ENCODE data around the gene BMAL2. TPM values are rescaled to one million over a fixed set of nuclear protein-coding genes. Genes with fewer than 3 reads are reported as not detected.

The BMAL2 gene
- total RNA-seq, 1 experiment from 2014 or later = 23.1 TPM

DNA sequence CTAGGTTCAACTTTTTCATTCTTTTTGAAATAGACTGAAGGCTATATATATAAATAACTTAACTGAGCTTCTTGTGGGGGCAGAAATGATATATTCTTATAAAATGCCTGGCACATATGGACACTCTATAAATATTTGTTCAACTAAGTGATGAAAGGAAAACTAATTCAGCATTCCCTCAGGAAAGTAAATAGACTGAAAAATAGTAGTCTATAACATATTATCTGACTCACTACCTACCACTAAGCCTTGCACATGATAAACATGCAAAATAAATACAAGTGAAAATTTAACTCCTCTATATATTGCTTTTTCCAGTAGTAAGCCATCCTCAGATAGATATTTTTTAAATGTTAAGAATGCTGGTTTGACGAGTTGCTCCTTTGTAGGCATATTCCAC is 15.7 kb upstream of the BMAL2 start:
- Mint-ChIP-seq H3K4me3 (no peak overlapping the region), H3K4me1 (peaks cover 10% of the 10 kb centered on the region in 2 experiments), H3K27ac (no peak overlapping the region), H3K27me3 (ENCODE audit: low read depth) (no peaks in the 10 kb centered on the region), H3K9me3 (no peaks in the 10 kb centered on the region), H3K36me3 (ENCODE audit: insufficient read depth in 1 of 3, low read depth in 3 of 3) (peaks cover 9 to 47% (median 37%) of the 10 kb centered on the region in 3 experiments)
- WGBS (ENCODE audit: extremely low coverage, insufficient read length, low lambda C conversion rate) = no CpG with 5 or more reads among the region's 1 CpG
- no peak overlapping the region for H3K23ac ChIP-seq (ENCODE audit: insufficient read length, low read depth, low read length)
- H2BK20ac ChIP-seq (ENCODE audit: low read depth, low read length, poor library complexity, severe bottlenecking) = no peak overlapping the region
- H2BK12ac ChIP-seq (ENCODE audit: insufficient read length, low read depth, low read length) = no peak overlapping the region
- TF ChIP-seq, protein P1, sequence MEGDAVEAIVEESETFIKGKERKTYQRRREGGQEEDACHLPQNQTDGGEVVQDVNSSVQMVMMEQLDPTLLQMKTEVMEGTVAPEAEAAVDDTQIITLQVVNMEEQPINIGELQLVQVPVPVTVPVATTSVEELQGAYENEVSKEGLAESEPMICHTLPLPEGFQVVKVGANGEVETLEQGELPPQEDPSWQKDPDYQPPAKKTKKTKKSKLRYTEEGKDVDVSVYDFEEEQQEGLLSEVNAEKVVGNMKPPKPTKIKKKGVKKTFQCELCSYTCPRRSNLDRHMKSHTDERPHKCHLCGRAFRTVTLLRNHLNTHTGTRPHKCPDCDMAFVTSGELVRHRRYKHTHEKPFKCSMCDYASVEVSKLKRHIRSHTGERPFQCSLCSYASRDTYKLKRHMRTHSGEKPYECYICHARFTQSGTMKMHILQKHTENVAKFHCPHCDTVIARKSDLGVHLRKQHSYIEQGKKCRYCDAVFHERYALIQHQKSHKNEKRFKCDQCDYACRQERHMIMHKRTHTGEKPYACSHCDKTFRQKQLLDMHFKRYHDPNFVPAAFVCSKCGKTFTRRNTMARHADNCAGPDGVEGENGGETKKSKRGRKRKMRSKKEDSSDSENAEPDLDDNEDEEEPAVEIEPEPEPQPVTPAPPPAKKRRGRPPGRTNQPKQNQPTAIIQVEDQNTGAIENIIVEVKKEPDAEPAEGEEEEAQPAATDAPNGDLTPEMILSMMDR (conservative IDR thresholded peaks at IDR 0.05) = no peak
- H2BK5ac ChIP-seq (ENCODE audit: insufficient read length, low read length) = no peak overlapping the region
- H4K8ac ChIP-seq (replicated peaks; ENCODE audit: insufficient read length, low read depth, low read length) = no peak overlapping the region
- no peak overlapping the region for H3K14ac ChIP-seq (ENCODE audit: insufficient read depth, low read length)
- no peaks in the 10 kb centered on the region; the same call in 1 of the 2 replicates for H3K4me1 ChIP-seq (ENCODE audit: insufficient read depth, low read length)
- no peak overlapping the region for H3K27ac ChIP-seq (ENCODE audit: insufficient read length, low read depth, low read length)
- no peak overlapping the region for H3T11ph ChIP-seq (ENCODE audit: low read length)
- no peaks in the 10 kb centered on the region for H3K27me3 ChIP-seq (ENCODE audit: insufficient read depth, low read length)
- DNase-seq = no peak
- H3K79me2 ChIP-seq (ENCODE audit: insufficient read depth, low read length) = no peaks in the 10 kb centered on the region
- no peaks in the 10 kb centered on the region for H4K20me1 ChIP-seq (ENCODE audit: control insufficient read depth, insufficient read depth, insufficient read length)
- H3K79me1 ChIP-seq (ENCODE audit: insufficient read depth, low read depth, low read length, poor library complexity, severe bottlenecking) = no peaks in the 10 kb centered on the region
- H3K4me2 ChIP-seq (ENCODE audit: insufficient read depth, insufficient read length, low read length) = no peak overlapping the region
- H2BK15ac ChIP-seq (ENCODE audit: low read depth, low read length) = no peak overlapping the region
- H2AFZ ChIP-seq (ENCODE audit: low read length) = no peak overlapping the region
- no peak overlapping the region for H3K9ac ChIP-seq (ENCODE audit: extremely low read depth, insufficient read length, low read length)
- no peak overlapping the region for H2AK5ac ChIP-seq (ENCODE audit: insufficient read length, low read length)
- H3K56ac ChIP-seq (ENCODE audit: insufficient read length, low read depth, low read length) = no peak overlapping the region
- no peaks in the 10 kb centered on the region for H3K23me2 ChIP-seq (ENCODE audit: insufficient read length, low read depth, low read length, poor library complexity, severe bottlenecking)
- no peak overlapping the region for H2BK120ac ChIP-seq (ENCODE audit: low read depth, low read length, poor library complexity, severe bottlenecking)
- H3K18ac ChIP-seq (ENCODE audit: insufficient read length, low read depth, low read length) = no peak overlapping the region
- H4K91ac ChIP-seq (ENCODE audit: insufficient read length, low read depth, low read length) = no peak overlapping the region
- no peak overlapping the region for H3K4ac ChIP-seq (ENCODE audit: low read depth, low read length)
- H3K9me3 ChIP-seq (ENCODE audit: control insufficient read depth, low read depth, low read length) = no peaks in the 10 kb centered on the region
- no peak overlapping the region for H4K5ac ChIP-seq (ENCODE audit: insufficient read length, low read depth, low read length)
